ENCODE results near the gene MARCHF5.
"Not testable (repeated sequence)": the region's sequence is repeated elsewhere in the genome, so short reads cannot be mapped to it uniquely, and the experiment has no call there.

MARCHF5 gene

DNA sequence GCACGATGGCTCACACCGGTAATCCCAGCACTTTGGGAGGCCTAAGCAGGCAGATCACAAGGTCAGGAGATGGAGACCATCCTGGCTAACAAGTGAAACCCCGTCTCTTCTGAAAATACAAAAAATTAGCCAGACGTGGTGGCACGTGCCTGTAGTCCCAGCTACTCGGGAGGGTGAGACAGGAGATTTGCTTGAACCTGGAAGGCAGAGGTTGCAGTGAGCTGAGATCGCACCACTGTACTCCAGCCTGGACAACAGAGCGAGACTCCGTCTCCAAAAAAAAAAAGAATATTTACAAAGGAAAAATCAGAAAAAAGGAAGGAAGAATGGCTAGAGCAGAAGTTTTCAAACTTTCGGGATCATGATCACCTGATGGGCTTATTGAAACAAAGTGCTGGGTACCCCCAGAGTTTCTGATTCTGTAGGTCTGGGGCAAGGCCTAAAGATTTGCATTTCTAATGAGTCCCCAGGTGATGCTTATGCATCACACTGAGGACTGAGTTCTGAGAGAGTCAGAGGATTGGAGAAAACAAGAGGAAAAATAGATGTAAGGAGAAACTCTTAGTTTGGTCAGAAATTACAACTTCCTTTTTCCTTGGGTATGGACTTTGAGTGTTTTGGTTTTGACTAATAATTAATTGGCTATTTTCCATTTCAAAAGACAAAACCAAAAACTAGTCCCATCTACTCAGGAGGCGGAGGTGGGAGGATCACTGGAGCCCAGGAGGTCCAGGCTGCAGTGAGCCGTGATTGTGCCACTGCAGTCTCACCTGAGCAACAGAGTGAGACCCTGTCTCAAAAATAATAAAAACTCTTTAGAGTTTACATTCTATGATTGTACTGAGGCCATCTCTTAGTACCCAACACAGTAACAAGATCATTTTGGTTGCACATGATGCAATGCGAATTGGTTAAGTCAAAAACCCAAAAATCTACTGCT, 14.4 kb downstream of the MARCHF5 start:
- no peak for DNase-seq (ENCODE audit: low spot score)

DNA sequence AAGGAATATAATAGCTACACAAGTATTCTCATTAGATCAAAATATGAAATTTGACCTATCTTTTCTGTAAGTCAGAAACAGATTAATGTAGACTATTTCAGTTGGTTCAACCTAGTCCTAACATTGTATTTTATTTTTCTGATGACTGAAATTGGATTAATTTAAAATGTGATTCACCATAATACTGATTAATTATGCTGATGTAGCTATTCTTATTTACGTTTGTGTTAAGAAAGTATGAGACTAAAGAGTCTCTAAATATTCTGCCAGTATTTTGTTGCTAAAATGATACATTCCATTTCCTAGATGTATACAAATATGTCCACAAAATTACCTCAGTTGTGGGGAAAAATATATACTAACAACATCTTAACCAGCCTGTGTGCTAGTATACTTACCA, 18.3 kb downstream of the MARCHF5 start:
- DNase-seq (ENCODE audit: low spot score): no peak

DNA sequence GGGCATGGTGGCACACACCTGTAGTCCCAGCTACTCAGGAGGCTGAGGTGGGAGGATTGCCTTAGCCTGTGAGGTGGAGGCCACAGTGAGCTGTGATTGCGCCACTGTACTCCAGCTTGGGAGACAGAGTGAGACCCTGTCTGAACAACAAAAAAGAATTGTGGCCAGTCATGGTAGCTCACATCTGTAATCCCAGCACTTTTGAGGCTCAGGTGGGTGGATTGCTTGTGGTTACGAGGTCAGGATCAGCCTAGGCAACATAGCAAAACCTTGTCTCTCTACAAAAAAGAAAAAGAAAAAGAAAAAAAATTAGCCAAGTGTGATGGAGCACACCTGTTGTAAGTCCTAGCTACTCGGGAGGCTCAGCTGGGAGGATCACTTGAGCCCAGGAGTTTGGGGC, 22.8 kb downstream of the MARCHF5 start:
- no peak for DNase-seq (ENCODE audit: low spot score)

DNA sequence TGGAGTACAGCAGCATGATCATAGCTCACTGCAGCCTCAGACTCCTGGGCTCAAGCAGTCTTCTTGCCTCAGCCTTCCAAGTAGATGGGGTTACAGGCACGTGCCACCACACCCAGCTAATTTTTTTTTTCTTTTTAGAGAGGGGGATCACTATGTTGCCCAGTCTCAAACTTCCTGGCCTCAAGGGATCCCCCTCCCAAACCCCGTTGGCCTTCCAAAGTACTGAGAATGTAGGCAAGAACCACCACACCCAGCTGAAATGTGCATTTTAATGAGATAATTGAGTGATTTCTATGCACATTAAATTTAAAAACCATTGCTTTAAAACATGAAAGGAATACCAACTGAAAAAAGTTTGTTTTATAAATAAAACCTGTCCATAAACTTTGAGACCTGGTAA, 25.6 kb downstream of the MARCHF5 start:
- DNase-seq (ENCODE audit: low spot score): no peak

DNA sequence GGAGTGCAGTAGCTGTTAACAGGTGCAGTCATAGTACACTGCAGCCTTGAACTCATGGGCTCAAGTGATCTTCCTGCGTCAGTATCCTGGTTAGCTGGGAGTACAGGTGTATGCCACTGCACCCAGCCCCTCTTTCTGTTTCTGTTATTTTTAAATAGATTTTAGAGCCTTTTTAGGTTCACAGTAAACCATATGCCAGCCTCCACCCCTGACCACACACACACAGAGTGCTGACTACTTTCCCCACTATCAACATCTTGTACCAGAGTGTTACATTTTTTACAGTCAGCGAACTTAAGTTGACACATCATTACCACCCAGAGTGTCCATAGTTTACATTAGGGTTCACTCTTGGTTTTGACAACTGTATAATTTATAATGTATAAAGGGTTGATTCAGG, 32.1 kb downstream of the MARCHF5 start:
- DNase-seq (ENCODE audit: low spot score): no peak

DNA sequence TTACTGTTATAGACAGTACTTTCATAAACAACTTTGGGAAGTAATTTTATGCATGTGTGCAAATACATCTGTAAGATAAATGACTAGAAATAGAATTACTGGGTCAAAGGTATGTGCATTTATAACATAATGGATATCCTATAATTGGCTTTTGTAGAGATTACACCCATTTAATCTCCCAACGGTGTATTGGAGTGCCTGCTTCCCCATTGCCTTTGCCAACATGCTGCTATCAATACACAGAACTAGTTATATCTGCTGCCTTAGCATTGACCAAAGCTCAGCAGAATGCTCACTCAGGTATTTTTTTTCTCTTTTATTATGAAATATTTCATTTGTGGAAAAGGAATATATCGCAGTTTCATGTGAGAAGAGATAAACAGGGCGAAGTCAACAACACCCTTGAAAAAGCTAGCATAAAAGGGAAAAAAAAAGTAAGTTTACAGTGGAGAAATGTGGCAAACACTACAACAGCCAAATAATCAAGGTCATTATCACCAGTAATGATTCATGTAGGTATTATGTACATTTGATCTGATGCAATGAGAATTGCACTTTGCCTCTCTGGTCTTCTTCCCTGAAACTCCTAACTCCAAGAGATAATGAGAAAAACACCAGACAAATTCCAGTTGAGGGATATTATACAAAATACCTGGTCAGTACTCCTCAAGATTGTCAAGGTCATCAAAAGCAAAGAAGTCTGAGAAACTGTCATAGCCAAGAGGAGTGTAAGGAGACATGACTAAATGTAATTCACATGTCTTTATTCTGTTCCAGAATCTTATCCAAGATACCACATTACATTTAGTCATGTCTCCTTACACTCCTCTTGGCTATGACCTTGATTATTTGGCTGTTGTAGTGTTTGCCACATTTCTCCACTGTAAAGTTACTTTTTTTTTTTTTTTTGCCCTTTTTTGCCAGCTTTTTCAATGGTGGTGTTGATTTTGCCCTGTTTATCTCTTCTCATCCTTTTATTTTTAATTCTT, 36.8 kb downstream of the MARCHF5 start:
- no peak for DNase-seq (ENCODE audit: low spot score)

- DNase-seq (ENCODE audit: low spot score): no peak
Observed at GRCh38 chr10:92328993-92329392, 38.0 kb downstream of the MARCHF5 start.

GRCh38 chr10:92329927-92330326, 39.0 kb downstream of the MARCHF5 start:
- not testable (repeated sequence) for DNase-seq (ENCODE audit: low spot score)

GRCh38 chr10:92342796-92343195, 51.8 kb downstream of the MARCHF5 start:
- no peak for DNase-seq (ENCODE audit: low spot score)

DNA sequence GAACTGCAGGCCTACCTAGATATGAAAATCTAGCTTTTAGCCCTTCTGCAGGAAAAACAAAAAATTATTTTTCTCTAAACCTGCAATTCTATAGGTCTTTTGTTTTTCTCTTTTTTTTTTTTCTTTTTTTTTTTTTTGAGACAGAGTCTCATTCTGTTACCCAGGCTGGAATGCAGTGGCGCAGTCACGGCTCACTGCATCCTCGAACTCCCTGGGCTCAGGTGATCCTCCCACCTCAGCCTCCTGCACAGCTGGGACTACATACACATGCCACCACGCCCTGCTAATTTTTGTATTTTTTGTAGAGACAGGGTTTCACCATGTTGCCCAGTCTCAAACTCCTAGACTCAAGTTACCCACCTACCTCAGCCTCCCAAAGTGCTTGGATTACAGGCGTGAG, 54.6 kb downstream of the MARCHF5 start:
- DNase-seq (ENCODE audit: low spot score): not testable (repeated sequence)

DNA sequence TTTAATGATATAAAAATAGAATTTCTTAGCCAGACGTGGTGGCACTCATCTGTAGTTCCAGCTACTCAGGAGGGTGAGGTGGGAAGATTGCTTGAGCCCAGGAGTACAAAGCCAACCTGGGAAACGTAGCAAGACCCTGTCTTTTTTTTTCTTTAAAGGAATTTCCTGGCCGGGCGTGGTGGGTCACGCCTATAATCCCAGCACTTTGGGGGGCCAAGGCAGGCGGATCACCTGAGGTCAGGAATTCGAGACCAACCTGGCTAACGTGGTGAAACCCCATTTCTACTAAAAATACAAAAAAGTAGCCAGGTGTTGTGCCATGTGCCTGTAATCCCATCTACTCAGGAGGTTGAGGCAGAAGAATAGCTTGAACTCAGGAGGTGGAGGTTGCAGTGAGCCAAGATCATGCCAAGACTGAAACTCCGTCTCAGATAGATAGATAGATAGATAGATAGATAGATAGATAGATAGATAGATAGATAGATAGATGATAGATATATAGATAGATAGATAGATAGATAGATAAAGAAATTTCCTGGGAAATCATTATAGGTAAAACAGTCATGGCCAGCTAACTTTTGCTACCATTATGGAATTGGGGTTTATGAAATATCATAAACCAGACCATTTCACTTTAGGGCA, 56.2 kb downstream of the MARCHF5 start:
- DNase-seq (ENCODE audit: low spot score): not testable (repeated sequence)

DNA sequence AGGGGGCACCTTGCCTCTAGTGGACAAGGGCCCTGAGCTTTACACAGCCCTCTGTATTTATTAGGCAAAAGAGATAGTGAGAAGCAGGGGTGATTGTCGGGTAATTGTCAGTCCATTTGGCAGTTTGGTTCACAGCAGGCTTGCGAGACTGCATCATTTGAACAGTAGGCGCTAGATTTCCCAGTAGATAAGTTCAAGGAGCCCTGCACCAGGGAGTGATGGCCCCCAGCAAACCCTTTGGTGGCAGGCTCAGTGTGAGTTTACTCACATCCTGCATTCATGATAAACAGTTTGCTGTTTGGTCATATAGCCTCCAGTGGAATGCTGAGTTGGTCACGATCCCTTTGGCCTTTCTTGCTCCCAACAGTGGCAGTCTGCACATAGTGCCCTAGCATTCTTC, 59.4 kb downstream of the MARCHF5 start:
- DNase-seq (ENCODE audit: low spot score): no peak

DNA sequence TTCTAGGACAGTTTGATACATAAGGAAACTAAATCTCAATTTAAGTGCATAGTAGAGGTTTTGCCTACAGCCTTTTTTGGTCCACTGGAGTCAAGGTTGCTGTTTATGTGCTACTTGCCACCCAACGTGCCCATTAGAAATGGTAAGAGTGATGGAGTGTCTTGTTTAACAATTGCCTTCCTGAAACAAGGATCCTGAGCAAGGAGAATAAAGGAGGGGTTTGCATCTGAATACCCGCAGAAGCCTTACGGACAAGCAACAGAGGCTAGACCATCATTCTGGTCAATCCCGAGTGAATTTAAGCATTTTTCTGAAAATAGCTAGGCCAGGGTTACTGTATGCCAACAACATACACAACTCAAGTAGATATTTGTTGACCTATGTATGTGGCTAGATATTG, 63.6 kb downstream of the MARCHF5 start:
- no peak for DNase-seq (ENCODE audit: low spot score)

- no peak for DNase-seq (ENCODE audit: low spot score)
Observed at GRCh38 chr10:92356041-92356440, 65.1 kb downstream of the MARCHF5 start.

DNA sequence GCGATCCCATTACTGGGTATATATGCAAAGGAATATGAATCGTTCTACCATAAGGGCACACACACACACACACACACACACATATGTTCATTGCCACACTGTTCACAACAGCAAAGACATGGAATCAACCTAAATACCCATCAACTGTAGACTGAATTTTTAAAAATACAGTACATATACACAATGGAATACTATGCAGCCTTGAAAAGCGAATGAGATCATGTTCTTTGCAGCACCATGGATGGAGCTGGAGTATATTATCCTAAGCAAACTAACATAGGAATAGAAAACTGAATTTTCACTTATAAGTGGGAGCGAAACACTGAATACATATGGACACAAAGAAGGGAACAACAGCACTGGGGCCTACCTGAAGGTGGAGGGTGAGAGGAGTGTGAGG, 72.5 kb downstream of the MARCHF5 start:
- no peak for DNase-seq (ENCODE audit: low spot score)

DNA sequence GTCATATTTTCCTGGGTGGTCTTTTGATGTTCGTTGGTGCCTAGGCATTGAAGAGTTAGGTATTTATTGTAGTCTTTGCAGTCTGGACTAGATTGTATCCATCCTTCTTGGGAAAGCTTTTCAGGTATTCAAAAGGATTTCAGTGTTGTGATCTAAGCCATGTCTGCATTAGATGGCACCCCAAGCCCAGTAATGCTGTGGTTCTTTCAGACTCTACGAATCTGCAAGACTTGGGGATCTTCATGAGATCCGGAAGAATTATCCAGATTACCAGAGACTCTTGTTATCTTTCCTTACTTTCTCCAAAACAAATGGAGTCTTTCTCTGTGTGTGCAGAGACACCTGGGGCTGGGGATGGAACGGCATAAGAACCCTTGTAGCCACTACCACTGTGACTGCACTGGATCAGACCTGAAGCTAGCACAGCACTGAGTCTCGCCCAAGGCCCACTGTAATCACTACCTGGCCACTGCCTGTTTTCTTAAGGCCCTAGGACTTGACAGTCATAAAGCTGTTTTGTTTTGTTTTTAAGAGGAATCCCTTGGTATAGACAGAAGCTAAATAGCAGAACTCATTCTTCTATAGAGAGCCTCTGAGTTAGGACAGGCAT, 75.5 kb downstream of the MARCHF5 start:
- no peak for DNase-seq (ENCODE audit: low spot score)

GRCh38 chr10:92377962-92378361, 87.0 kb downstream of the MARCHF5 start:
- DNase-seq (ENCODE audit: low spot score): no peak

DNA sequence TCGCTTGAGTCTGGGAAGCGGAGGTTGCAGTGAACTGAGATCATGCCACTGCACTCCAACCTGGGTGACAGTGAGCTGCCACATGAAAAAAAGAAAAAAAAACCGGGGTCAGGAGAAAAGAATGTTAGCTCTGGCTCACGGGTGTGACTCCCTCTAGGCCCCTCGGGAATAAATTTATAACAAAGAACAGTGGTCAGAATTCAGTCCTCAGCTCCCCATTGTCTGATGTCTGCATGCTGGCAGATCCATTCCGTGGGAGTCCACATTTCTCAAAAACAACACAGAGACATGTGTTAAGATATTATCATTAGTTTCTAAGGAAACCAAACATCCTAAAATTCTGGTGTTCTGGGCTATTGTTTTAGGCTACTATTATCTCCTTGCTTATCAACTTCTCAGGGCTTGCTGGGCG, 90.6 kb downstream of the MARCHF5 start:
- DNase-seq (ENCODE audit: low spot score): no peak

DNA sequence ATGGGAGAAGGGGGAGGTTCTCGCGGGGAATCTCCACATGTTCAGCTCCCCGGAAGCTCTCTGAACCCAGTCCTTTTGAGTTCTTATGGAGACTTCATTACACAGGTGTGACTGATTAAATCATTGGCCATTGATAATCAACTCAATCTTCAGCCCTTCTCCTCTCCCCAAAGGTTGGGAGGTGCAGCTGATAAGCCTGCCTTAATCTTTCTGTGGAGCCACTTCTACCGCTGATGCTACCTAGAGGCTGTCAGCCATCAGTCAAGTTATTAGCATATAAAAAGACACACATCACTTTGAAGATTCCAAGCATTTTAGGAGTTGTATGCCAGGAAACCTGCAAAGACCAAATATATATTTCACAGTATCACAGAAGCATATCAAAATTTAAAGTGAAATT, 91.7 kb downstream of the MARCHF5 start:
- DNase-seq (ENCODE audit: low spot score): no peak

DNA sequence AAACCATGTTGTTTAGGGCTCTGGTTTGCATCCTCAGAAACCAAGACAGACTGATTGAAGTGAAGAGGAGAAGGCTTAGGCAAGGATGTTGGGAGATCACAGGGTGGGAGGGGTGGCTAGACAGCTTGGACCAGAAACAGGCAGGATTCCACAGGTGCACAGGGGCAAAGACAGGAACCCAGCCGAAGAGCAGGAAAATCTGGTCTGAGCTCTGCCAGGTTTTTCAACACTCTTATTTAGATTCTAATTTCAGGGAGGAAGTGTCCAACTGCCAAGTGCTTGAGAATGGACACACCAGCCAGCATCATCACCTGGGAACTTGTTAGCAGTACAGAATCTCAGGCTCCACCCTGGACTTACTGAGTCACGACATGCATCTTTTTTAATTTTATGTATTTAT, 93.8 kb downstream of the MARCHF5 start:
- no peak for DNase-seq (ENCODE audit: low spot score)

- no peak for DNase-seq (ENCODE audit: low spot score)
Observed at GRCh38 chr10:92385831-92386230, 94.9 kb downstream of the MARCHF5 start.

Measured in Ammon's horn (tissue), 1 donor.